MM.1S (cell line): ENCODE measurements around the gene TTLL11.

Experiments
- DNase-seq: peaks from one replicate; pipeline ENCODE4 v3.0.0-alpha.2; 2015
- H2AFZ ChIP-seq: fragments of 300-600 bp; sonication (generic); 2 replicates; pipeline ENCODE4 v1.6.0; 2016; ENCODE audit warnings: antibody characterized with exemption, low read length
- H3F3A ChIP-seq: fragments of 300-600 bp; sonication (generic); 2 replicates; pipeline ENCODE4 v1.6.1; 2016; ENCODE audit warnings: mild to moderate bottlenecking, antibody characterized with exemption, low read length, moderate library complexity, mixed read lengths; ENCODE audit not compliant: insufficient read depth
- H3K27ac ChIP-seq: fragments of 300-600 bp; sonication (generic); 2 replicates; pipeline ENCODE4 v1.5.1; 2016; ENCODE audit warnings: mild to moderate bottlenecking, low read length
- H3K27me3 ChIP-seq: fragments of 300-600 bp; sonication (generic); replicated peaks from 2 replicates; pipeline ENCODE4 v1.6.0; 2016; ENCODE audit warnings: low read length; ENCODE audit not compliant: insufficient read depth
- H3K36me3 ChIP-seq: fragments of 300-600 bp; sonication (generic); replicated peaks from 2 replicates; pipeline ENCODE4 v1.6.1; 2016; ENCODE audit warnings: mild to moderate bottlenecking, low read length, mixed read lengths; ENCODE audit not compliant: insufficient read depth
- H3K4me1 ChIP-seq: fragments of 300-600 bp; sonication (generic); 2 replicates; pipeline ENCODE4 v1.6.1; 2016; ENCODE audit warnings: low read length, mixed read lengths
- H3K4me2 ChIP-seq: fragments of 300-600 bp; sonication (generic); 2 replicates; pipeline ENCODE4 v1.6.0; 2016; ENCODE audit warnings: low read depth, low read length
- H3K4me3 ChIP-seq: fragments of 300-600 bp; sonication (generic); 2 replicates; pipeline ENCODE4 v1.5.1; 2016; ENCODE audit warnings: low read length, mixed read lengths
- H3K79me2 ChIP-seq: fragments of 300-600 bp; sonication (generic); 2 replicates; pipeline ENCODE4 v1.6.1; 2016; ENCODE audit warnings: mixed run types, low read length, mixed read lengths
- H3K9ac ChIP-seq: fragments of 300-600 bp; sonication (generic); 2 replicates; pipeline ENCODE4 v1.6.1; 2016; ENCODE audit warnings: low read length, mixed read lengths
- H3K9me2 ChIP-seq: fragments of 300-600 bp; sonication (generic); replicated peaks from 2 replicates; pipeline ENCODE4 v1.6.1; 2016; ENCODE audit warnings: mild to moderate bottlenecking, low read length, mixed read lengths; ENCODE audit not compliant: insufficient read depth
- H3K9me3 ChIP-seq: fragments of 300-600 bp; sonication (generic); replicated peaks from 2 replicates; pipeline ENCODE4 v1.6.1; 2016; ENCODE audit warnings: mild to moderate bottlenecking, low read length, mixed read lengths; ENCODE audit not compliant: insufficient read depth
- H4K20me1 ChIP-seq: fragments of 300-600 bp; sonication (generic); 2 replicates; pipeline ENCODE4 v1.6.1; 2016; ENCODE audit warnings: mild to moderate bottlenecking, low read length, moderate library complexity, mixed read lengths; ENCODE audit not compliant: insufficient read depth
- EZH2 ChIP-seq: fragments of 300-600 bp; sonication (generic); optimal IDR thresholded peaks from 2 replicates; pipeline ENCODE3; 2017; ENCODE audit warnings: low read depth, mild to moderate bottlenecking, antibody characterized with exemption, low read length, mixed read lengths
- EZH2phosphoT487 ChIP-seq: fragments of 300-600 bp; sonication (generic); IDR thresholded peaks from 2 replicates; pipeline ENCODE4 v1.6.1; 2018; ENCODE audit warnings: antibody characterized with exemption, low read length
- TF ChIP-seq, protein P1 (sequence below): fragments of 300-600 bp; sonication (generic); IDR thresholded peaks from 2 replicates; pipeline ENCODE4 v1.5.1; 2016; ENCODE audit warnings: antibody characterized with exemption, low read length, mixed read lengths

TTLL11 gene

DNA sequence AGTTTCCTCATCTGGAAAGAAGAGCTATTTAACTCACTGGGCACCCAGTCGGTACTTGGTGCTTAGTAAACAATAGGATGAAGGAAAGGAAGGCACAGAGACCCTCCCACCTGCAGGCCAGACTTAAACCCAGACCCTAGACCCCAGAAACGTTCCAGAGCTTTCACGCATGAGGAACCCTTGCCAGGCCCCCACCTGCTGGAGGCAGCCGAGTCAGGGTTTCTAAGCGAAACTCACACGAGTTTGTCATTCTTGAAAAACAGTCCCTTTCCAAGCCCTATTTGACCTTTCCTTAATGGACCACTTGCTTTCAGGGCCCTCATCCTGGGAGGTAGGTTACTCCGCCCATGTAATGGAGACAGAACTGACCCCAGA, 35.8 kb upstream of the TTLL11 start:
- Histone ChIP-seq H2AFZ (no peak overlapping the region), H4K20me1 (no peaks in the 10 kb centered on the region), H3K4me2 (no peak overlapping the region), H3F3A (no peaks in the 10 kb centered on the region), H3K79me2 (no peaks in the 10 kb centered on the region), H3K4me3 (no peak overlapping the region), H3K36me3 (no peaks in the 10 kb centered on the region), H3K27me3 (peaks cover 18% of the 10 kb centered on the region), H3K27ac (no peak overlapping the region), H3K4me1 (no peaks in the 10 kb centered on the region), H3K9me3 (no peaks in the 10 kb centered on the region), H3K9ac (no peak overlapping the region), H3K9me2 (no peaks in the 10 kb centered on the region)
- no peak for DNase-seq
- TF ChIP-seq, protein P1, sequence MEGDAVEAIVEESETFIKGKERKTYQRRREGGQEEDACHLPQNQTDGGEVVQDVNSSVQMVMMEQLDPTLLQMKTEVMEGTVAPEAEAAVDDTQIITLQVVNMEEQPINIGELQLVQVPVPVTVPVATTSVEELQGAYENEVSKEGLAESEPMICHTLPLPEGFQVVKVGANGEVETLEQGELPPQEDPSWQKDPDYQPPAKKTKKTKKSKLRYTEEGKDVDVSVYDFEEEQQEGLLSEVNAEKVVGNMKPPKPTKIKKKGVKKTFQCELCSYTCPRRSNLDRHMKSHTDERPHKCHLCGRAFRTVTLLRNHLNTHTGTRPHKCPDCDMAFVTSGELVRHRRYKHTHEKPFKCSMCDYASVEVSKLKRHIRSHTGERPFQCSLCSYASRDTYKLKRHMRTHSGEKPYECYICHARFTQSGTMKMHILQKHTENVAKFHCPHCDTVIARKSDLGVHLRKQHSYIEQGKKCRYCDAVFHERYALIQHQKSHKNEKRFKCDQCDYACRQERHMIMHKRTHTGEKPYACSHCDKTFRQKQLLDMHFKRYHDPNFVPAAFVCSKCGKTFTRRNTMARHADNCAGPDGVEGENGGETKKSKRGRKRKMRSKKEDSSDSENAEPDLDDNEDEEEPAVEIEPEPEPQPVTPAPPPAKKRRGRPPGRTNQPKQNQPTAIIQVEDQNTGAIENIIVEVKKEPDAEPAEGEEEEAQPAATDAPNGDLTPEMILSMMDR, result no peak
- TF ChIP-seq EZH2phosphoT487 (no peak), EZH2 (no peak)

DNA sequence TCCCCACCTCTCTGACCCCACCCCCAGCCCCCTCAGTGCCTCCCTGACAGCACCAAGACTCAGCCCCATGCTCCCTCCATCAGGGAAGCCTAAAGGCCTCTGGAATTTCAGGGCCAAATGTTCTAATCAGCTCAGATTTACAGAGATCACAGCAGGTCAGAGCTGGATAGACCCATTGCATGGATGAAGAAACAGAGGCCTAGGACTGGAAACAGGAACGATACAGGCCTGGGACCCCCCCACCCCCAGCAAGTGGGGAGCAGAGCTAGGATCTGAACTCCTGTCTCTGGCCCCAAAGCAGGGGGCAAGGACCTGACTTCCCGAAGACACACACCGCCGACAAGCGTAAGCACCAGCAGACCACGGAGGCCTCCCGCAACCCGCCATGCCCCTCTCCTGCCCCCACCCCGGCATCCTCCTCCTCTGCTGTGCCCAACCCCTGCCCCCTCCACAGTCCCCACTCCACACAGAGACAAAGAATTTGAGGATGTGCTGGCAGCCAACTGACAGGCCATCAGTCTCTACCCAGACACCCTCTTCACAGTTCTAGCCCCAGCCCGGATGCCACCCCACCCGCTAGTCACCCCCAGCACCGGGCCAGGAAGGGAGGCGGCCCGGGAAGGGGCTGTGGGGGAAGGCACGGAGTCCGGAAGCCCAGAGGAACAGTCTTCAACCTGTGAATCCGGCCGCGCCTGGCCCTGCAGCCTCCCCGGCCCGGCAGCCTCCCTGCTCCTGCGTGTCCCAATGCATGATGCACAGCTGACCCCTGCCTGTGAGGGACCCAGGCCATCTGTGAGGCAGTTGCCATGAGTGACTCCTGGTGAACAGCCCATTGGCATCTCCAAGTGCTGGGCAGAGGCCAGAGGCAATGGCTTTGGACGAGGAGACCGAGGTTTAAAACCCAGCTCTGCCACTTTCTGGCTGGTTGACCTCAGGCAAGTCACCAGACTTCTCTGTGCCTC, 35.2 kb upstream of the TTLL11 start:
- Histone ChIP-seq H3K4me1 (no peaks in the 10 kb centered on the region), H3K36me3 (no peaks in the 10 kb centered on the region), H3F3A (no peaks in the 10 kb centered on the region), H3K27ac (no peak overlapping the region), H3K79me2 (no peaks in the 10 kb centered on the region), H3K9me3 (no peaks in the 10 kb centered on the region), H3K4me2 (no peak overlapping the region), H3K9me2 (no peaks in the 10 kb centered on the region), H3K4me3 (no peak overlapping the region), H2AFZ (no peak overlapping the region), H3K9ac (no peak overlapping the region), H4K20me1 (no peaks in the 10 kb centered on the region), H3K27me3 (peaks cover 18% of the 10 kb centered on the region)
- no peak for DNase-seq
- TF ChIP-seq EZH2 (no peak), EZH2phosphoT487 (no peak)
- TF ChIP-seq, protein P1, result no peak

DNA sequence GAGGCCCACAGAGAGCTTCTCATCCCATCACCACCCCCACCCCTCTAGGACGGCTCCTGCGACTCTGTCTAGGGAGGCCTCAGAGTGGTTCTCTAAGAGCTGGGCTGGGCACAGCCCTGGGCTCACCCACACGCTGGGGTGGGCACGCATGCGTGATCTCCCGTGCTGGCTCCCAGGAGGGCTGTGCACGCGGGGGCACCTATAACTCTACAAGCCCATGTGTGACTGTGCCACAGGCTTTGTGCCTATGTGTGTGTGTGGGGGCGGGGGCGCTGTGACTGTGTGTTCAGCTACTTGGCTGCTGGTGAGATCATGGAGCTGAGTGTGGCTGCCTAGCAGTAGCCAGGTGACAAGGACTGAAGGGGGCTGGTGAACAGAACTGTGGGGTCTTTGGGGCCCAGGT, 34.3 kb upstream of the TTLL11 start:
- Histone ChIP-seq H3K27me3 (peaks cover 18% of the 10 kb centered on the region), H3K27ac (no peak overlapping the region), H3K79me2 (no peaks in the 10 kb centered on the region), H3F3A (no peaks in the 10 kb centered on the region), H4K20me1 (no peaks in the 10 kb centered on the region), H3K4me2 (no peak overlapping the region), H3K9ac (no peak overlapping the region), H3K4me3 (no peak overlapping the region), H3K36me3 (no peaks in the 10 kb centered on the region), H3K9me3 (no peaks in the 10 kb centered on the region), H3K4me1 (no peaks in the 10 kb centered on the region), H2AFZ (no peak overlapping the region), H3K9me2 (no peaks in the 10 kb centered on the region)
- no peak for DNase-seq
- TF ChIP-seq EZH2phosphoT487, result no peak
- TF ChIP-seq EZH2, result no peak
- TF ChIP-seq, protein P1, result no peak
